ENCODE data around the gene ZPLD1.

- TF ChIP-seq CTCF (IDR thresholded peaks at IDR 0.05) (no peak), POLR2AphosphoS5 (IDR thresholded peaks at IDR 0.05) (no peak), POLR2A (IDR thresholded peaks at IDR 0.05) (no peak), EP300 (IDR thresholded peaks at IDR 0.05) (no peak)
Measured at GRCh38 chr3:102398176-102398575, 36.6 kb upstream of the ZPLD1 start.
